Activated CD8-positive, alpha-beta T cell treated with anti-CD3 and anti-CD28 coated beads for 36 hours (primary cell): Measurements from ENCODE around the gene AGAP1. TPM values are rescaled to one million over a fixed set of nuclear protein-coding genes. Genes with fewer than 3 reads are reported as not detected.

ENCODE experiments used
- ATAC-seq: fragments of 200-7000 bp; cut with Tn5 transposase; one replicate; pipeline ENCODE4 v1.10.0; 2021; ENCODE audit warnings: mild to moderate bottlenecking, moderate library complexity
- CTCF ChIA-PET: fragments of 350-600 bp; sonication (Branson Sonifier 250); formaldehyde crosslinking; loops from one replicate; lab custom pipeline; 2021; ENCODE audit warnings: antibody characterized with exemption; lab: Charles Lee
- POLR2A ChIA-PET: fragments of 350-600 bp; sonication (Branson Sonifier 250); formaldehyde crosslinking; loops from one replicate; lab custom pipeline; 2021; ENCODE audit warnings: antibody characterized with exemption; lab: Charles Lee
- DNase-seq: peaks from one replicate; pipeline ENCODE4 v3.0.0-alpha.2; 2020
- H3K27ac Mint-ChIP-seq: one replicate; pipeline ENCODE4 v1.8.0; 2021; ENCODE audit warnings: mild to moderate bottlenecking, mixed read lengths
- H3K27me3 Mint-ChIP-seq: one replicate; pipeline ENCODE4 v1.8.0; 2021; ENCODE audit warnings: mixed read lengths
- H3K36me3 Mint-ChIP-seq: one replicate; pipeline ENCODE4 v1.8.0; 2021; ENCODE audit warnings: low read depth, mixed read lengths
- H3K4me1 Mint-ChIP-seq: one replicate; pipeline ENCODE4 v1.8.0; 2021; ENCODE audit warnings: low read depth, mixed read lengths
- H3K4me3 Mint-ChIP-seq: one replicate; pipeline ENCODE4 v1.8.0; 2021; ENCODE audit warnings: mild to moderate bottlenecking, moderate library complexity, mixed read lengths
- H3K9me3 Mint-ChIP-seq: one replicate; pipeline ENCODE4 v1.8.0; 2021; ENCODE audit warnings: mixed read lengths
- intact Hi-C: fragments of 100-400 bp; cut with micrococcal nuclease; formaldehyde crosslinking; loops from one replicate; pipeline ENCODE4 v1.10.0; 2022
- total RNA-seq, 2 experiments: library from RNA; stranded (reverse); gene quantifications; one replicate each; pipeline ENCODE4 v1.2.3, GENCODE V29; 2021
- TF ChIP-seq, protein P1 (sequence below): fragments of 200-600 bp; IDR thresholded peaks from one replicate; pipeline ENCODE4 v1.8.0; 2022; ENCODE audit warnings: antibody characterized with exemption, mild to moderate bottlenecking

Gene AGAP1
- total RNA-seq, 2 experiments from 2014 or later = 2.5 to 2.9 TPM

DNA sequence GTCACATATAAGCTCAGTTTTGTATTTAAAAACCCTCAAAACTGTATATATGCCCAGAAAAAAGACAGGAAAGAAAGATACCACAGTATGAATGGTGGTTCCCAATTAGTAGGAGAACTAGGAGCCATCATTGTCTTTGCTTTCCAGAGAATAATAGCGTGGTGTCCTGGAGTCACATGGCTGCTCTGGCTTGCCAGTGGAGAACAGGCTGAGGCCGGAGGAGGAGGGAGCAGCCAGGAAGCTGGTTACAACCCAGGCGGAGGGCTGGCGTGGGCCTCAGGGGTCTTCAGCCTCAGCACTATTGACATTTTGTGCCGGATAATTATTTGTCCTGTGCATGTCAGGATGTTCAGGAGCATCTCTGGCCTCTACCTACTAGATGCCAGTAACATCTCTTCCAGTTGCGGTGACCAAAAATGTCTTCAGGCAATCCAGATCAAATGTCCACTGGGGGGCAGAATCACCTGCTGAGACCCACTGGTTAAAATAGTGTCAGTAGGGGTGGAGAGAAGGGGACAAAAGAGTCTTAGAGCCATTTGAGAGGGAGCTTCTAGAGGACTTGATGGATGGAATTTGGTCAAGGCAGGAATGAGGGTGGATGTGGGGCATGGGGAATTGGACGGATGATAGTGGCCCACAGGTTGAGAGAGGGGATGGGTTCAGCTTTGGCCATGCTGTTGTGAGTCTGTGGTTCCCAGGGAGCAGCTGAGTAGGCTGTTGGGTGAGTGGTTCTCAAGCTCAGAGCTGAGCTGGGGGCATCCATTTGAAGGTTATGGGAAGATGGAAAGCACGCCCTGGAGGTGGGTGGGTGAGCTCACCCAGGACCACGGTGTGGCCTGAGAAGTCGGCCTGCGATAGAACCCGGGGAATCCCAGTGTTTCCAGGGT is 144.9 kb downstream of the AGAP1 start:
- TF ChIP-seq, protein P1, sequence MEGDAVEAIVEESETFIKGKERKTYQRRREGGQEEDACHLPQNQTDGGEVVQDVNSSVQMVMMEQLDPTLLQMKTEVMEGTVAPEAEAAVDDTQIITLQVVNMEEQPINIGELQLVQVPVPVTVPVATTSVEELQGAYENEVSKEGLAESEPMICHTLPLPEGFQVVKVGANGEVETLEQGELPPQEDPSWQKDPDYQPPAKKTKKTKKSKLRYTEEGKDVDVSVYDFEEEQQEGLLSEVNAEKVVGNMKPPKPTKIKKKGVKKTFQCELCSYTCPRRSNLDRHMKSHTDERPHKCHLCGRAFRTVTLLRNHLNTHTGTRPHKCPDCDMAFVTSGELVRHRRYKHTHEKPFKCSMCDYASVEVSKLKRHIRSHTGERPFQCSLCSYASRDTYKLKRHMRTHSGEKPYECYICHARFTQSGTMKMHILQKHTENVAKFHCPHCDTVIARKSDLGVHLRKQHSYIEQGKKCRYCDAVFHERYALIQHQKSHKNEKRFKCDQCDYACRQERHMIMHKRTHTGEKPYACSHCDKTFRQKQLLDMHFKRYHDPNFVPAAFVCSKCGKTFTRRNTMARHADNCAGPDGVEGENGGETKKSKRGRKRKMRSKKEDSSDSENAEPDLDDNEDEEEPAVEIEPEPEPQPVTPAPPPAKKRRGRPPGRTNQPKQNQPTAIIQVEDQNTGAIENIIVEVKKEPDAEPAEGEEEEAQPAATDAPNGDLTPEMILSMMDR = no peak
- Mint-ChIP-seq H3K4me3 (no peak overlapping the region), H3K36me3 (no peaks in the 10 kb centered on the region), H3K27me3 (peaks cover 2% of the 10 kb centered on the region), H3K4me1 (no peaks in the 10 kb centered on the region), H3K9me3 (no peaks in the 10 kb centered on the region), H3K27ac (no peak overlapping the region)
- ATAC-seq (no peak), DNase-seq (no peak)
- intact Hi-C loops = no loop called here
- POLR2A ChIA-PET = interaction anchor here (0.6 to 0.9 kb wide), 2 partner anchors 495 to 1054 kb away, joined by 3 read pairs; no protein-coding TSS in a partner anchor
- CTCF ChIA-PET = interaction anchor here (0.8 to 0.9 kb wide), 2 partner anchors 9 to 107 kb away, joined by 3 read pairs; no protein-coding TSS in a partner anchor

DNA sequence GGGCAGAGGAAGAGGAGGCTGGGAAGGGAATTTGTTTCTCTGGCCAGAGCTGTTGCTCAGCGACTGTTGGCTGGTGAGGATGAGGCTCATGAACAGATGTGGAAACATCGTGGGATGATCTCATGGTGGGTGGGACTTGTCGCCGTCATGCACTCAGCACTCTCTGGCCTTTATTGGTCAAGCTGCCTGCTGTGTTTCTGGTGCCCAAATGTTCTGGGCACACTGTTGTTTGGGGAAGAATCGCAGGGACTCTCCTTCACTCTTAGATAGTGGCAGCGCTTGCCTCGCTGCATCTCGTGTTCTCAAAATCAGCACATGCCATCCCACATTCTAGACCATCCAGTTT is 145.6 kb downstream of the AGAP1 start:
- ChIA-PET CTCF (interaction anchor here (0.9 kb wide), 1 partner anchor 106 kb away, joined by 3 read pairs; no protein-coding TSS in a partner anchor), POLR2A (no interaction called here)
- intact Hi-C loops = no loop called here
- H3K4me3 Mint-ChIP-seq = no peak overlapping the region
- no peak overlapping the region for H3K27ac Mint-ChIP-seq
- TF ChIP-seq, protein P1 = no peak
- DNase-seq (no peak), ATAC-seq (no peak)
- H3K9me3 Mint-ChIP-seq = no peaks in the 10 kb centered on the region
- peaks cover 2% of the 10 kb centered on the region for H3K27me3 Mint-ChIP-seq
- no peaks in the 10 kb centered on the region for H3K36me3 Mint-ChIP-seq
- no peaks in the 10 kb centered on the region for H3K4me1 Mint-ChIP-seq

DNA sequence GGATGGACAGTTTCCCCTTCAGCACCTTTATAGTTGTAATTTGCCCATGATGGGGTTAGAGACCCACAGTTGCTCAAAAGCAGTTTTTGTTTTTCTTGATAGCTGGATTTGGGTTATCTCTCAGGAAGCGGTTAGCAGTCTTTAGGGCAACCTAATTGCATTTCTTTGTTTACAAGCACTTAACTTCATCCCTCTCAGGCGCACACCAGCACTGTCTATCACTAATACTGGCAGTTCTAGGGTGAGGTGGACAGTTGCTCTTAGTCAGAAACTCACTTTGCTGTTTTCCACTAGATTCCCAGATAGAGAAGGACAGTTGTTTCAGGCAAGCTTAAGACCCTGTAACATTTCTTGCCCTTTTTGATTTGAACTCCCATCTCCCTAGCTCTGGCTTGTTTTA is 146.0 kb downstream of the AGAP1 start:
- POLR2A ChIA-PET = no interaction called here
- TF ChIP-seq, protein P1 = no peak
- DNase-seq = no peak
- H3K4me3 Mint-ChIP-seq = no peak overlapping the region
- ATAC-seq = no peak
- no peaks in the 10 kb centered on the region for H3K9me3 Mint-ChIP-seq
- H3K27me3 Mint-ChIP-seq = peaks cover 2% of the 10 kb centered on the region
- CTCF ChIA-PET = interaction anchor here (0.9 kb wide), 1 partner anchor 106 kb away, joined by 3 read pairs; no protein-coding TSS in a partner anchor
- no peaks in the 10 kb centered on the region for H3K36me3 Mint-ChIP-seq
- intact Hi-C loops = no loop called here
- H3K27ac Mint-ChIP-seq = no peak overlapping the region
- H3K4me1 Mint-ChIP-seq = no peaks in the 10 kb centered on the region

DNA sequence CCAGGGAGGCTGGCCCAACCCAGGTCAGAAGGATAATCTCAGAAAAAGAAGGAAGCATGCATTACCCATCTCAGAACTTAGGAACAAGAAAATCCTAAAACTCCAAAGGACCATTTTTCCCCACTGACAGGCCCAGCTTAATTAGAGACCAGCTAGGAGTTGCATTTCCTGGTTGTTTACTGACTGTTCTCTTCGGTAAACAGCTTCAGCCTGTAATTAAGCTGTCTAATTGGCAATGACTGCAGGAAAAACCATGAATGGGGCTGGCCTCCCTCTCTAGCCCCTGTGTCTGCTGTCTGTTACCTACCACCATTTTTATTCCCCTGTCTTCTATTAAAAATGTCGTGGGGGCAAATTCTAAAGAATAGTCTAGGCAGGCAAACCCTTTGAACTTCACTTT is 146.5 kb downstream of the AGAP1 start:
- ATAC-seq = no peak
- intact Hi-C loops = no loop called here
- H3K27ac Mint-ChIP-seq = no peak overlapping the region
- H3K36me3 Mint-ChIP-seq = no peaks in the 10 kb centered on the region
- no peak for DNase-seq
- ChIA-PET CTCF (no interaction called here), POLR2A (no interaction called here)
- TF ChIP-seq, protein P1 = no peak
- H3K4me3 Mint-ChIP-seq = no peak overlapping the region
- H3K9me3 Mint-ChIP-seq = no peaks in the 10 kb centered on the region
- peaks cover 2% of the 10 kb centered on the region for H3K27me3 Mint-ChIP-seq
- no peaks in the 10 kb centered on the region for H3K4me1 Mint-ChIP-seq
